HFF-Myc (cell line): Measurements from ENCODE around the gene MAP4K4.

ENCODE experiments used
- DNase-seq: peaks from one replicate; pipeline ENCODE4 v3.0.0-alpha.2; 2011; ENCODE audit warnings: low read depth; ENCODE audit errors: extremely low read depth
- H3K4me3 ChIP-seq: replicated peaks from 2 replicates; pipeline ENCODE4 v1.5.1; 2011; ENCODE audit warnings: low read depth, mild to moderate bottlenecking, control low read depth, low read length
- CTCF ChIP-seq: IDR thresholded peaks from 2 replicates; pipeline ENCODE4 v1.5.1; 2012; ENCODE audit warnings: mild to moderate bottlenecking, low read depth, low read length, control low read depth; ENCODE audit errors: missing control alignments

MAP4K4 gene

GRCh38 chr2:101850991-101851390, 153.5 kb downstream of the MAP4K4 start:
- no peak for DNase-seq
- TF ChIP-seq CTCF: no peak
- no peak overlapping the region for H3K4me3 ChIP-seq

GRCh38 chr2:101852824-101853223, 155.3 kb downstream of the MAP4K4 start:
- no peak overlapping the region for H3K4me3 ChIP-seq
- no peak for DNase-seq
- no peak for TF ChIP-seq CTCF

- TF ChIP-seq CTCF: no peak
- DNase-seq: no peak
- no peak overlapping the region for H3K4me3 ChIP-seq
Observed at GRCh38 chr2:101854877-101855276, 157.4 kb downstream of the MAP4K4 start.

GRCh38 chr2:101855776-101856175, 158.3 kb downstream of the MAP4K4 start:
- no peak for TF ChIP-seq CTCF
- H3K4me3 ChIP-seq: no peak overlapping the region
- DNase-seq: no peak

- TF ChIP-seq CTCF: no peak
- DNase-seq: no peak
- no peak overlapping the region for H3K4me3 ChIP-seq
Observed at GRCh38 chr2:101858246-101858645, 160.7 kb downstream of the MAP4K4 start.

- no peak for TF ChIP-seq CTCF
- DNase-seq: no peak
- H3K4me3 ChIP-seq: no peak overlapping the region
Observed at GRCh38 chr2:101858910-101859309, 161.4 kb downstream of the MAP4K4 start.

- no peak for TF ChIP-seq CTCF
- no peak overlapping the region for H3K4me3 ChIP-seq
- DNase-seq: no peak
Observed at GRCh38 chr2:101859604-101860003, 162.1 kb downstream of the MAP4K4 start.
